HL-60/S4 (cell line): Measurements from ENCODE around the gene FABP3.

Source experiments
- in situ Hi-C: fragments of 300-500 bp; cut with MboI; formaldehyde crosslinking; loops from 2 replicates; pipeline ENCODE4 v1.14.3; 2022; ENCODE audit warnings: low sequenced_read_pairs

FABP3 gene

GRCh38 chr1:31373897-31374486, 1.1 kb upstream of the FABP3 start:
- in situ Hi-C loops, result no loop called here

DNA sequence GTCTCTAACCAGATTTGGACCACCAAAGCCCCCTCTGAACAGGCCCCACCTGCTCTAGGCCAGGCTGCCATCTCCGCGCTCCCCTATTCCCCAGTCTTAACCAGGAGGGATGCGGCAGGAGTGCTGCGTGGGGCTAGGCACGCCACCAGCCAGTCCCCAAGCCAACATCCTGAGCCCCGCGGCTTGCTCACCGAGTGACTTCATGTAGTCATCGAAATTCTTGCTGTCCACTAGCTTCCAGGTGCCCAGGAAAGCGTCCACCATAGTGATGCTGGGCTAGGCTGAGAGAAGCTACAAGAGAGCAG, 173 bp downstream of the FABP3 start:
- in situ Hi-C loops, result no loop called here

- in situ Hi-C loops, result no loop called here
Measured at GRCh38 chr1:31372051-31372450, 825 bp downstream of the FABP3 start.

GRCh38 chr1:31371121-31371959, 1.5 kb downstream of the FABP3 start:
- in situ Hi-C loops, result no loop called here

GRCh38 chr1:31370565-31370964, 2.3 kb downstream of the FABP3 start:
- in situ Hi-C loops, result no loop called here

GRCh38 chr1:31370021-31370420, 2.9 kb downstream of the FABP3 start:
- in situ Hi-C loops, result no loop called here

DNA sequence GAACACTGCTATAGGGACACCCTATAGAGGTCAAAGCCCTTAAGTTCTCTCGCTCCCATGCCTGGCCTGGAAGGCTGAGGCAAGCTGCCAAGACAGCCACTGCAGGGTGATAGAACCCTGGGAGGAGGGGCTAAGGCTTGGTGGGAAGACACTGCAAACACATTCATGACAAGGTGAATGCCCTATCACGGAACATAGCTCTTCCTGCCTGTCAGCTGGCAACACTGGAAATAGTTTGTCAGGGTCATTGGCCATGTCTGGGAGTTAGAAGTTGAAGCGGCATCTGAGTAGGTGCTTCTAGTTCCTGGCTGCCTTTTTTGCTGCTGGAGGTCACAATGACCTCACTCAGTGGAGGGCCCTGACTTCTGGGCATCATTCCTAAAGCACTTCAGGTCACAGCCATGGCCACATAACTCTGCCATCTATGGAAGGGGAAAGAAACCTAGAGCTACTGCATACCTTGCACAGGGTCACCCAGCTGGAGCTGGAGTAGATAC, 4.2 kb downstream of the FABP3 start:
- in situ Hi-C loops, result no loop called here

- in situ Hi-C loops, result no loop called here
Measured at GRCh38 chr1:31366796-31367195, 6.1 kb downstream of the FABP3 start.

- in situ Hi-C loops, result no loop called here
Measured at GRCh38 chr1:31364561-31365250, 8.2 kb downstream of the FABP3 start.

- in situ Hi-C loops, result no loop called here
Measured at GRCh38 chr1:31362032-31362431, 10.8 kb downstream of the FABP3 start.

DNA sequence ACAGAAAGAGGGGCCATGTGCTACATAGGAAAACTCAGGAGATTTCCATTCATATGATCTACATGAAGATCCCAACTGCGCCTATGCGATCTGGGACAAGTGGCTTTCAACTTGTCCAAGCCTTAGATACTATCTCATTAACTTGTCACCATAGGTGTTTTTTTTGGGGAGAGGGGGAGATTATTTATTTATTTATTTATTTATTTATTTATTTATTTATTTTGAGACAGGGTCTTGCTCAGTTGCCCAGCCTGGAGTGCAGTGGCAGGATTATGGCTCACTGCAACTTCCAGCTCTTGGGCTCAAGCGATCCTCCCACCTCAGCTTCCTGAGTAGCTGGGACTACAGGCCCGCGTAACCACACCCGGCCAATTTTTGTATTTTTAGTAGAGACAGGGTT, 11.3 kb downstream of the FABP3 start:
- in situ Hi-C loops, result no loop called here

GRCh38 chr1:31356427-31356826, 16.4 kb downstream of the FABP3 start:
- in situ Hi-C loops, result no loop called here

- in situ Hi-C loops, result no loop called here
Measured at GRCh38 chr1:31354283-31354682, 18.6 kb downstream of the FABP3 start.

DNA sequence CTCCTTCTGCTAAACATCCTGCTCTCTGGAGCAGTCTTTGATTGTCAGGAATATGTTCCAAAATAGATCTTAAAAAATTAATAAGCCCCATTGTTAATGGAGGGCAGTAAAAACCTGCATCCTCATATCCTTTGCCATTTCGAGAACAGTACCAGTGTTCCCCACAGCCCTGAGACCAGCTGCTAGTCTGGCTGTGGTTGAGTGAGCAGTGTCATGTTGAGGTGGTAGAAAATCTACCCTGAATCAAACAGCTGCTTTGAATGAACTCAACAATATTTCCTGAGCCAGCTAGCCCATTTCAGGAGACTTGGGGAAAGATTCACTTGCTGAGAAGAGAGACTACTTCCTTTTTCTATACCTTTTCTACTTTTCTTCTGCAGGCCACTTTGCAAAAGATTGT, 24.4 kb downstream of the FABP3 start:
- in situ Hi-C loops, result no loop called here

GRCh38 chr1:31346785-31347184, 26.1 kb downstream of the FABP3 start:
- in situ Hi-C loops, result no loop called here

- in situ Hi-C loops, result no loop called here
Measured at GRCh38 chr1:31345635-31346034, 27.2 kb downstream of the FABP3 start.

- in situ Hi-C loops, result no loop called here
Measured at GRCh38 chr1:31344503-31344902, 28.4 kb downstream of the FABP3 start.

GRCh38 chr1:31336687-31337467, 36.0 kb downstream of the FABP3 start:
- in situ Hi-C loops, result no loop called here

GRCh38 chr1:31335007-31335406, 37.9 kb downstream of the FABP3 start:
- in situ Hi-C loops, result no loop called here

DNA sequence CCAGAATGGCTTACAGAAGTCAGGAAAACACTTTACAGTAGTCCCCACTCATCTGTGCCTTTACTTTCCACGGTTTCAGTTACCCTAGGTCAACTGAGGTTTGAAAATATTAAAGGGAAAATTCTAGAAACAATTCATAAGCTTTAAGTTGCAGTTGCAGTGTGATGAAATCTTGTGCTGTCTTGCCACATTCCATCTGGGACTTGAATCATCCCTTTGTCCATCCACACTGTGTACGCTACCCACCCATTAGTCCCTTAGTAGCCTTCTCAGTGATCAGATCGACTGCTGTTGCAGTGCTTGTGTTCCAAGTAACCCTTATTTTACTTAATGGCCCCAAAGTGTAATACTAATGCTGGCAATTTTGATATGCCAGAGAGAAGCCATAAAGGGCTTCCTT, 45.5 kb downstream of the FABP3 start:
- in situ Hi-C loops, result no loop called here

GRCh38 chr1:31326461-31326860, 46.4 kb downstream of the FABP3 start:
- in situ Hi-C loops, result no loop called here
